ENCODE results near the gene GABARAPL1. TPM values are rescaled to one million over a fixed set of nuclear protein-coding genes. Genes with fewer than 3 reads are reported as not detected.

Gene GABARAPL1
- total and polyA plus RNA-seq, 2 of the 13 experiments (the other 11 are each of a cell fraction or from before 2014, with no cell fraction given), result 7.9 to 26.1 TPM

DNA sequence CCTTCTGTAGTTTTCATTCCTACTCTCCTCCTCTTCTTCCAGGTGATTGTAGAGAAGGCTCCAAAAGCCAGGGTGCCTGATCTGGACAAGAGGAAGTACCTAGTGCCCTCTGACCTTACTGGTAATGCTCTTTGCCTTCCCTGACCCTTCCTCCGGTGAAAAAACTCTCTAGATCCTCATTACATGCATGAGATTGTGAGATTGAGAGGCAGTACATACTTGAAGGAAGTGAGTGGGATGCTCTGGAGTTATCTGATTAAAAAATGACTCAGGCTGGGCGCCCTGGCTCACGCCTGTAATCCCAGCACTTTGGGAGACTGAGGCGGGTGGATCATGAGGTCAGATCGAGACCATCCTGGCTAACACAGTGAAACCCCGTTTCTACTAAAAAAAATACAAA, 5.3 kb downstream of the GABARAPL1 start:
- Histone ChIP-seq H3K4me2 (ENCODE audit: low read depth, low read length) (no peak overlapping the region), H3K9me3 (ENCODE audit: low read length) (no peaks in the 10 kb centered on the region), H3K79me2 (ENCODE audit: insufficient read depth, low read length) (no peaks in the 10 kb centered on the region), H2AFZ (ENCODE audit: low read length) (no peak overlapping the region), H3K9ac (ENCODE audit: insufficient read depth, low read depth, low read length) (no peak overlapping the region), H3K4me1 (ENCODE audit: insufficient read depth, low read length) (peaks cover 19% of the 10 kb centered on the region; the same call in 1 of the 2 replicates), H3K27ac (ENCODE audit: extremely low read length, insufficient read depth, low read length) (no peak overlapping the region), H3K36me3 (replicated peaks in 1 of 2; ENCODE audit: control insufficient read depth in 1 of 2, insufficient read depth in 2 of 2, low read length in 2 of 2) (peaks cover 1 to 21% of the 10 kb centered on the region in 2 experiments; a peak in 3 of 5 replicates), H4K20me1 (ENCODE audit: insufficient read depth, low read length) (no peaks in the 10 kb centered on the region), H3K27me3 (ENCODE audit: control insufficient read depth in 1 of 2, insufficient read depth in 2 of 2, low read length in 2 of 2) (no peaks in the 10 kb centered on the region; a peak in 1 of 5 replicates), H3K4me3 (replicated peaks in 1 of 3; ENCODE audit: insufficient read depth in 1 of 3, low read depth in 2 of 3, low read length in 3 of 3) (no peak overlapping the region)
- POLR2A ChIA-PET, result no interaction called here
- ATAC-seq (no peak), FAIRE-seq (no peak), DNase-seq (ENCODE audit: low spot score) (no peak)
- TF ChIP-seq IRF9 (CRISPR knock-in tag; IDR thresholded peaks at IDR 0.05; ENCODE audit: borderline replicate concordance) (no peak), STAT5B (CRISPR knock-in tag; IDR thresholded peaks at IDR 0.05) (no peak), THYN1 (CRISPR knock-in tag; IDR thresholded peaks at IDR 0.05; ENCODE audit: borderline replicate concordance, low read depth) (no peak), ZBTB7A (CRISPR knock-in tag; IDR thresholded peaks at IDR 0.05) (no peak), TEAD3 (CRISPR knock-in tag; optimal IDR thresholded peaks at IDR 0.05; ENCODE audit: borderline replicate concordance) (no peak), SP2 (CRISPR knock-in tag; IDR thresholded peaks at IDR 0.05) (no peak), NCOA1 (CRISPR knock-in tag; IDR thresholded peaks at IDR 0.05) (no peak), ZNF235 (CRISPR knock-in tag; IDR thresholded peaks at IDR 0.05; ENCODE audit: borderline replicate concordance) (no peak), SKIL (CRISPR knock-in tag; IDR thresholded peaks at IDR 0.05; ENCODE audit: borderline replicate concordance) (no peak), CC2D1A (CRISPR knock-in tag; IDR thresholded peaks at IDR 0.05) (no peak)
- TF ChIP-seq, protein P1, sequence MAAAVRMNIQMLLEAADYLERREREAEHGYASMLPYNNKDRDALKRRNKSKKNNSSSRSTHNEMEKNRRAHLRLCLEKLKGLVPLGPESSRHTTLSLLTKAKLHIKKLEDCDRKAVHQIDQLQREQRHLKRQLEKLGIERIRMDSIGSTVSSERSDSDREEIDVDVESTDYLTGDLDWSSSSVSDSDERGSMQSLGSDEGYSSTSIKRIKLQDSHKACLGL (CRISPR knock-in tag; IDR thresholded peaks at IDR 0.05), result no peak
- TF ChIP-seq, protein P2, sequence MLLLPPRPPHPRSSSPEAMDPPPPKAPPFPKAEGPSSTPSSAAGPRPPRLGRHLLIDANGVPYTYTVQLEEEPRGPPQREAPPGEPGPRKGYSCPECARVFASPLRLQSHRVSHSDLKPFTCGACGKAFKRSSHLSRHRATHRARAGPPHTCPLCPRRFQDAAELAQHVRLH (CRISPR knock-in tag; IDR thresholded peaks at IDR 0.05; ENCODE audit: borderline replicate concordance, low read depth), result no peak
- TF ChIP-seq, protein P3, sequence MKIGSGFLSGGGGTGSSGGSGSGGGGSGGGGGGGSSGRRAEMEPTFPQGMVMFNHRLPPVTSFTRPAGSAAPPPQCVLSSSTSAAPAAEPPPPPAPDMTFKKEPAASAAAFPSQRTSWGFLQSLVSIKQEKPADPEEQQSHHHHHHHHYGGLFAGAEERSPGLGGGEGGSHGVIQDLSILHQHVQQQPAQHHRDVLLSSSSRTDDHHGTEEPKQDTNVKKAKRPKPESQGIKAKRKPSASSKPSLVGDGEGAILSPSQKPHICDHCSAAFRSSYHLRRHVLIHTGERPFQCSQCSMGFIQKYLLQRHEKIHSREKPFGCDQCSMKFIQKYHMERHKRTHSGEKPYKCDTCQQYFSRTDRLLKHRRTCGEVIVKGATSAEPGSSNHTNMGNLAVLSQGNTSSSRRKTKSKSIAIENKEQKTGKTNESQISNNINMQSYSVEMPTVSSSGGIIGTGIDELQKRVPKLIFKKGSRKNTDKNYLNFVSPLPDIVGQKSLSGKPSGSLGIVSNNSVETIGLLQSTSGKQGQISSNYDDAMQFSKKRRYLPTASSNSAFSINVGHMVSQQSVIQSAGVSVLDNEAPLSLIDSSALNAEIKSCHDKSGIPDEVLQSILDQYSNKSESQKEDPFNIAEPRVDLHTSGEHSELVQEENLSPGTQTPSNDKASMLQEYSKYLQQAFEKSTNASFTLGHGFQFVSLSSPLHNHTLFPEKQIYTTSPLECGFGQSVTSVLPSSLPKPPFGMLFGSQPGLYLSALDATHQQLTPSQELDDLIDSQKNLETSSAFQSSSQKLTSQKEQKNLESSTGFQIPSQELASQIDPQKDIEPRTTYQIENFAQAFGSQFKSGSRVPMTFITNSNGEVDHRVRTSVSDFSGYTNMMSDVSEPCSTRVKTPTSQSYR (CRISPR knock-in tag; IDR thresholded peaks at IDR 0.05; ENCODE audit: borderline replicate concordance), result no peak
- in situ Hi-C loops (cut with HindIII; ENCODE audit: extremely low pct_ligation_motif_present, low pct_unique_long_range_greater_than_20kb), result no loop called here
- BruUV-seq (replicated peaks), result no TSS peak
- WGBS (ENCODE audit: low lambda C conversion rate), result 95% methylated on average over 6 of the region's 6 CpGs
- CTCF ChIA-PET (ENCODE audit: low intra/inter-chr PET ratio, low total read pairs), result no interaction called here
- intact Hi-C loops (cut with micrococcal nuclease; ENCODE audit: unreplicated experiment), result no loop called here
